NCI-H2107 (cell line): ENCODE measurements around the gene ADD1.

Source experiments
- DNase-seq: peaks from one replicate; lab custom pipeline; 2025; lab: John Stamatoyannopoulos, UW

Gene ADD1, protein sequence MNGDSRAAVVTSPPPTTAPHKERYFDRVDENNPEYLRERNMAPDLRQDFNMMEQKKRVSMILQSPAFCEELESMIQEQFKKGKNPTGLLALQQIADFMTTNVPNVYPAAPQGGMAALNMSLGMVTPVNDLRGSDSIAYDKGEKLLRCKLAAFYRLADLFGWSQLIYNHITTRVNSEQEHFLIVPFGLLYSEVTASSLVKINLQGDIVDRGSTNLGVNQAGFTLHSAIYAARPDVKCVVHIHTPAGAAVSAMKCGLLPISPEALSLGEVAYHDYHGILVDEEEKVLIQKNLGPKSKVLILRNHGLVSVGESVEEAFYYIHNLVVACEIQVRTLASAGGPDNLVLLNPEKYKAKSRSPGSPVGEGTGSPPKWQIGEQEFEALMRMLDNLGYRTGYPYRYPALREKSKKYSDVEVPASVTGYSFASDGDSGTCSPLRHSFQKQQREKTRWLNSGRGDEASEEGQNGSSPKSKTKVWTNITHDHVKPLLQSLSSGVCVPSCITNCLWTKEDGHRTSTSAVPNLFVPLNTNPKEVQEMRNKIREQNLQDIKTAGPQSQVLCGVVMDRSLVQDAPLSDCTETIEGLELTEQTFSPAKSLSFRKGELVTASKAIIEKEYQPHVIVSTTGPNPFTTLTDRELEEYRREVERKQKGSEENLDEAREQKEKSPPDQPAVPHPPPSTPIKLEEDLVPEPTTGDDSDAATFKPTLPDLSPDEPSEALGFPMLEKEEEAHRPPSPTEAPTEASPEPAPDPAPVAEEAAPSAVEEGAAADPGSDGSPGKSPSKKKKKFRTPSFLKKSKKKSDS

DNA sequence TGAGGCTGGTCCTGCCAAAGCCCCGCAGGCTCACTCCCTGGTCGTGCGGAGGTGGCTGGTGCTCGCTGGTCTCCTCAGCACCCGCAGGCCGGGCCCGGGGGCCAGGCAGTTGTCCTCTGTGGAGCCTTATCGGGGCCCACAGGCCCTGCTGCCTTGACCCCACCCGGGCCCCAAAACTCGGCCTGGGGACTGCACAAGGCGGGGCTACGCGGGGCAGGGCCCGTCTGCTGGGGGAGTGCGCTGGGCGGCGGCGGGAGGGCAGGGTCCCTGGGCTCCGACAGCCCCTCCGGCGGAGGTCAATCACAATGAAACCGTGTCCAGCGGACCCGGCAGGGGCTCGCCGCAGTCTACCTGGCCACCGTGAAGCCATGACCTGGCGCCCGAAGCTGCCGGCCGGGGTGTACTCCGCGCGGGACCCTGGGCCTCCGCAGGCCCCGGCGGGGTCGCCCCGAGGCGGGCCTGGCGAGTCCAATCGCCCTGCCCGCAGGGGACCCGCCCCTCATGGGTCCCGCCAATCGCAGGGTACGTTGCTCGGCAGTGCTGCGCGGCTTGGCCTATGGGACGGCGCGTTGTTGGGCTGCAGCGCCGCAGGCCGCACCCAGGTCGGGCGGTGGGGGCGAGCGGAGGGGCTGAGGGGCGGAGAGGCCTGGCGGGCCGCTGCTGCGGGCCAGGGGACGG, at the start of gene ADD1:
Gene ADD1 (plus strand): TSS at position 582 of the 678 bp plus-strand sequence. CDS start 32,072 bp downstream, outside the sequence.
- DNase-seq = peak; percentile 78

DNA sequence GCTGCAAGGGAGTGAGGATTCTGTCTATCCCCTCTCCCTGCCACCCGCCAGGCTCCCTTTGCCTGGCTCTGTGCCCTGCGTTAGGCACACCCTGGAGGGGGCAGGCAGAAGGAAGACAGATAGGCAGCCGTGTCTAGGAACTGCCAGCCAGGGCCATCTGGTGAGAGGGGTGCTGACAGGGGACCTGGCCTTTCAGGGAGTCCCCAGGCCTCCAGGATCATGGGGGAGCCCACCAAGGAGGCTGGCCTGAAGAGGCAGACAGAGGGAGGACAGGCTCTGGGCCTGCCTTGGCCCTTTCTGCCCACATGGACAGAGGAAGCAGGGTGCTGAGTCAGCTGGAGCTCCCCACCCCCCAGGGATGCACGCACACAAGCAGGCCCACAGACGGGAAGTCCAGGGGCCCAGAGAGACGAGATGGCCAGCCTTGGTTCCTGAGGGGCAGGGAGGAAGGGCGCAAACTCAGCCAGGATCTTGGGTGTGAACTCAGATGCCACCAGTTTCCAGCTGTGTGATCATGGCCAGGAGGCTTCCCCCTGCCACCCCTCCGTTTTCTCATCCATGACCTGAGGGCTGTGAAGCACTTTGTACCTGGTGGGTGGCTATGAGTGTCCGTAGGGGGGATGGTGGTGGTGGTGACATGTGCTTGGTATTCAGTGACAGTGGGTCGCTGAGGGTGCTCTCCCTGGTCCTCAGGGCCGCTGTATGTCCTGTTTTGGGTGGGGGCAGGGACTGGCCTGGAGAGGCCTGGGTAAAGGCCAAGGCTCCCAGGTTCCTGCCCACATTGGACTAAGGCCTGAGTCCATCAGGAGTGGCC, 49.0 kb upstream of the ADD1 start:
- no peak for DNase-seq

DNA sequence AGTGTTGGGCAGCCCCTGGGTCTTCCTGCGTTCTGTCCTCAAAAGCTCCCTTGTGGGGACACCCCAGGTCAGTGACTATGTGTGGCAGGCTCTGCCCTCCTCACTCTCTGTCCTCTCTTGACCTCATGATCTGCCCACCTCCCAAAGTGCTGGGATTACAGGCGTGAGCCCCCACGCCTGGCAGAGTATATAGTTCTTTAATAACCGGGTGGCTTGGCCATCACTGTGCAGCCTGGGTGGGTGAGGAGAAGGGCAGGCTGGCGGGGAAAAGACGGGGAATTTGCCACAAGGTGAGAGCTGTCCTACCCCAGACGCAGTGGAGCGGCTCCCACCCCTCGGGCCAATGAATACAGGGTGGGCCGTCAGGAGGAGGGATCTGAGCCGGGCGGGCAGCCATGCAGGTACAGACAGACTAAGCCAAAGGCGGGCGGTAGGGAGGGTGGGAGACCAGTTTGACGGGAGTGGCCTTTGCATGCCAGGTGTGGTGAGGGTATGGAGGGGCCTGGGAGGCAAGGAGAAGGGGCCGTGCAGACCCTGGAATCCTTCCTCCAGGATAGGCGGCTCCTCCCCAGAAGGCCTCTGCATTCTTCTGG, 48.2 kb upstream of the ADD1 start:
- DNase-seq = no peak

DNA sequence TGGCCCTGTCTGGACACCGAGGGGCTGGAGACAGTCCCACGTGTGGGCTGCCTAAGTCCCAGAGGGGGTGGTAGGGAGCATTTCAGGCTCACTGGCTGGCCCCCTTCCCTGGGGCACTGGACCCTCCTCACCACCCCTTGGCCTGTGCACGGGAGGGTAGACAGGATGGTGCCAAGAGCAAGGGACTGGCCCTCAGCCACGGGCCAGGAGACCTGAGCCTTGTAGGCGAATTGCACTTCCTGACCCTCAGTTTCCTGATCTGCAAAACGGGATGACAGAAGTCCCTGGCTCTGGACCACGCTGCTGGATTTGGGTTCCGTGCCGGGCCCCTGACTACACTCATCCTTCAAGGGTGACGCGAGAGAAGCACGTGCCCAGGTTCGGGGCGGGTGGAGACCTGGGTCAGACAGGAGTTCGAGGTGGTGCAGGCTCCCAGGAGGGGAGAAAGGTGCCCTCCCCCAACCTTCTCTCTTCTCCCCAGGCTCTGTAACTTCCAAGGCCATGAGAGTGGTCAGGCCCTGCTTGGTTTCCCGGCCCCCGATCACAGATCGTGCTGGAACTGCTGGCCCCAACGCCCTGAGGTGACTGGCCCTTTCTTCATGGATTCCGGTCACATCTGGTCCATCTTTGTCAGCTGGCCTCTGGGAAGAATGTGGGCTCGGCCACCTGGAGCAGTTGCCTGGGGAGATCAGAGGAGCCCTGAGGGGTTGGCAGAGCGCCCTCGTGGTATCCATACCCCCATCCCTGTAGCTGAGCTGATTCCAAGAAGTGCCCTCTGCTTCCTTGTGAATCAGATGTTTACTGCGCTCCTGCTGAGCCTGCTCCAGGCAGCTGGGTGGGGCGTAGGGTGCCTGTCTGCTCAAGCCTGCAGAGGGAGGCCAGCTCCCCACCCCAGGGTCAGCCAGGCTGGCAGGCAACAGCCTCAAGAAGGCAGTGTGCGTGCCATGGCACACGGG, 47.5 kb upstream of the ADD1 start:
- DNase-seq = no peak

DNA sequence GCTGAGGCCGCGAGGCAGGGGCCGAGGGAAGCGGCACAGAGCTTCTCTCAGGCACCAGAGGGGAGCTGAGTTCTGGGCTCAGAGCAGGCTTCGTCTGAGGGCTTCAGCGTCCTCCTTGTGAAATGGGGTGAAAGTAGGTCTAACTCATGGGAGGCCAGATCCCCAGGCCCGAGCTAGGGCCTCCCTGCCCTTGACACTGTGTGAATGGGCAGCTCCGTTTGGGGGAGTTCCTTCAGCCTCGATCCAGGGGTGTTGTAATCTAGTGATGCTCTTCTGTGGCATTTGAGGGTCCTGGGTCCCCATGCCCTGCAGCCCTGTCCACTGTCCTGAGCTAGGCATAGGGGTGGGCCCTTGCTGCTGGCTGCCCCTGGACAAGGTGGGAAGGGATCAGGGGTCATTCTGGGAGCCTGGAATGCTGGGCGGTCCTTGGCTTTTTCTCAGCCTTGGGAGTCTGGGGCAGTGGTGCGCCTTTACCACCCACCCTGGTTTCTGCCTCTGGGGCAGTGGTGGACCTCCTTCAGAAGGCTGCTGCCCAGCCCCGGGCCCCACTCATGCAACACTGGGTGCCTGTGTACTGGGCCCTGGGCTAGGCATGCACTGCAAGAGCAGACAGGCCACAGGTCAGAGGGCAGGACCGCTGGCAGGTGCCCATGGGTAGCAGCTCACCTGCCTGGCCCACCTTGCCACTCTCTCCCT, 46.6 kb upstream of the ADD1 start:
- no peak for DNase-seq

DNA sequence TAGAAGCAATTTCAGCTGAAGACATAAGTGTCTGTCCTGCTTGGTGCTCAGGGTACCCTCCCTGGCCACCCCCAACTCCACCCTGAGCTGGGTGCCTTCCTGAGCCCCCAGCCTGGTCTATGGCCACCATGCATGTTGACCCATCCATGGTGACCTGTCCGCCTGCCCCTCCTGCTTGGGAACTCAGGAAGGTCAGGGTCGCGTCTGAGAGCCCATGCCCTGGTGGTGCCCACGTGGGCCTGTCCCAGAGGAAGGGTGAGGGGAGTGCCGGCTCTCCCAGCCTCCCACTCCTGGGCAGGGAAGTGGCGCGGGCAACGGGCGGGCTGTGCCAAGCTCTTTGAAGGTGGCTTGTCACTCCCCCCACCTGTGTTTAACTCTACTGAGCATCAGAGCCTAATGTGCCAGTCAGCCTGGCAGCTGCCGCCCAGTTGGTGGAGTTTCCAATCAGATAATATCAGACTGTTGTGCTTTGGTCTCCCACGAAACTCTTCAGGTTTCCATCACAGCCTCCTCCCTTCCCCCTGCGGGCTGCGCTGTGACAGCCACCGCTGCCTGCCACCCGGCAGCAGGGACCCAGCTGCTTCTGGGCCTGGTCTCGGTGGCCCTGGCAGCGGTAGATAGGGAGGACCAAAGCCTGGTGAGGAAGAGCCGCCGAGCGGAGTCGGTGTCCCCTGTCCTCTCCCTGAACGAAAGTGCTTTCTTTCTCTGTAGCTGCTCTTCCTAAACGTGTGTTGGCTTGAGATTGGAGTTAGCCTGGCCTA, 45.9 kb upstream of the ADD1 start:
- no peak for DNase-seq

DNA sequence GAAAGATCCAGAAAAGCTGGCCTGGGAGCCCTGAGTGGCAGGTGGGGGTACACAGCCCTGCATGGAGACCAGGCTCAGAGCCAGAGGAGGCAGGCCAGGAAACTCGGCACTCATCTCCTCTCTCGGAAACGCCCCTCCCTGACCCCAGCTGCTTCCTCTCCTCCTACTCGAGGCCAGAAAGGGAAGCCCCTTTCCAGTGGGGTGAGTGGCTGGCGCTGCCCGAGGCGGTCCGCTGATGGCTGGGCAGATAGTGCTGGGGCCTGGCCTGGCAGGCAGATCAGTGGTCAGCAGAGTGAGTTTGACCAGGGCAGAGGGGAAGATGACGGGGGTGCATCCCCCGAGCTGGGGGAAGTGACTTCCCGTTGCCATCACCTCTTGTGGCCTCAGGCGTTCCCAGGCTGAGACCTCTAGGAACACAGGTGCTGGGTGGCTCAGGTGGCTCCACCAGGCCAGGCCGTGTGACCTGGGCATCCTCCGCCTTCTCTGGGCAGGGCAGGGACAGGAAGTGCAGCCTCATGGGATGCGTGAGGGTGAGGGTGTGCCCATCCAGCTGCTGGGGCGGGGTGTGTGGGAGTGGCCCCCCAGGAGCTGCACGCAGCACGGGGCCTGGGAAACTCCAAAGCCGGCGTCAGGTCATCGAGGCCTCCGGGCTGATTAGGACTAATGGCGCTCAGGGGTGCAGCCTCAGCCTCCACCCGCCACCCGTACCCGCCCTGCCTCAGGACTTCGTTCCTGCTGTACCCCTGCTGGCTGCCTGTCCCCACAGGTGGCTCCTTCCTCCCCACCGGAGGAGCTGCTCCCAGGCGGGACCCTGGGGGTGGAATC, 45.0 kb upstream of the ADD1 start:
- no peak for DNase-seq

DNA sequence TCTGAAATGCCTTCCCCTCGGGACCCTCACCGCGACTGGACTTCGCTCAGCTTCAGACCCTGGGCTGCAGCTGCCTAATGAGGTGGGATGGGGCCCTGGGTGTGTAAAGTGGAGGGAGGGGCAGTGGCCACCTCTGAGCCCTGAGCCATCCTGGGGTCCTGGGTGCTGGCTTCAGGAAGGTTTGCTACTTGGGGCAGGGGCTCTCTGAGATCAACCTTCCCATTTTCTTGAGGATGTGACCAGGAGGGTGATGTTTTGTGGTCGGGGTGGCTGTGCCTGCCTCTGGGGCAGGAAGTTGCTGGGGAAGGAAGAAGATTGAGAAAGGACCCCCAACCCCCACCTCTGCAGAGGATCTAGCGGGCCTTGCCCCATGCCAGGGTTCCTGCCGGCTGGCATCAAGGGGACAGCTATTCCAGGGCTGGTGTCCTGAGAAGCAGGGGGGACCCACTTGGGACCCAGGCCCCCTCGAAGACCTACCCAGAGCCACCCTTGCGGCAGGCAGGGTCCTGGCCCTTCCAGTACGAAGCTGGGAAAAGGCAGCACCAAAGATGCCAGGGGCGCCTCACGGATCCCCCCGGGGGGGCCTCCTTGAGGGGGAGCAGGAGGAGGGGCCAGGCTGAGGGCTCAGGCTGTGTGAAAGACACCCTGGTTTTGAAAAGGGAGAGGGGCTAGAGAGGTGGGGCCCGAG, 44.3 kb upstream of the ADD1 start:
- DNase-seq = no peak

DNA sequence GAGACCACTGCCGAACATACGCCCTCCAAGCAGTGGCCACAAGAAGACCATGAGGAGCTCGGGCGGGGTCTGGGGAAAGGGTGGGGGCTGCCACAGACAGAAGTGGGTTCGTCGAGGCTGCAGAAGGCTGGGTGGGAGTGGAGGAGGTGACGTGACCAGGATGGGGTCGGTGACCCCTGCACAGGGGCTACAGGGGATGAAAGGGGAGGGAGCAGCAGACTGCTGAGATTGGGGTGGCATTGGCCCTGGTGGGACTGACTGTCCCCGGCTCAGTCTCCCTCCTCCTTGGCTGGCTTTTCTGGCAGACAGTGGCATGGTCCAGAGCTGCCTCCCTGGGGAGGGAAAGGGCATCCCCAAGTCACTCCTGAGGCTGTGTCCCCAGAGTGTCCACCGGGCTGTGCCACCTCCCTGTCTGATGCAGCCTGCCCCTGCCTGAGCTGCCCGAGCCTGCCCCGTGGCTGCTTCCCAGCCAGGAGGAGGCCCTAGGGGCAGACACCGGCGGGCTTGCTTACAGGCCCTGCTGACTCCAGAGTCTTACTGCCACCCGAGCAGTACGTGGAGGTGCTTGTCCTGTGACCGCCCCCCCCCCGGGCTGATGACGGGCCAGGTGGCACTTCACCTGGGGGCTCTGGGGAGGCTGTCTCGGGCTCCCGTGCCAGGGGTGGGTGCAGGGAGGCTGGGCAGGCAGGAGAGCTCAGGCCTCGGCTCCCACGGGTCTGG, 43.5 kb upstream of the ADD1 start:
- no peak for DNase-seq

DNA sequence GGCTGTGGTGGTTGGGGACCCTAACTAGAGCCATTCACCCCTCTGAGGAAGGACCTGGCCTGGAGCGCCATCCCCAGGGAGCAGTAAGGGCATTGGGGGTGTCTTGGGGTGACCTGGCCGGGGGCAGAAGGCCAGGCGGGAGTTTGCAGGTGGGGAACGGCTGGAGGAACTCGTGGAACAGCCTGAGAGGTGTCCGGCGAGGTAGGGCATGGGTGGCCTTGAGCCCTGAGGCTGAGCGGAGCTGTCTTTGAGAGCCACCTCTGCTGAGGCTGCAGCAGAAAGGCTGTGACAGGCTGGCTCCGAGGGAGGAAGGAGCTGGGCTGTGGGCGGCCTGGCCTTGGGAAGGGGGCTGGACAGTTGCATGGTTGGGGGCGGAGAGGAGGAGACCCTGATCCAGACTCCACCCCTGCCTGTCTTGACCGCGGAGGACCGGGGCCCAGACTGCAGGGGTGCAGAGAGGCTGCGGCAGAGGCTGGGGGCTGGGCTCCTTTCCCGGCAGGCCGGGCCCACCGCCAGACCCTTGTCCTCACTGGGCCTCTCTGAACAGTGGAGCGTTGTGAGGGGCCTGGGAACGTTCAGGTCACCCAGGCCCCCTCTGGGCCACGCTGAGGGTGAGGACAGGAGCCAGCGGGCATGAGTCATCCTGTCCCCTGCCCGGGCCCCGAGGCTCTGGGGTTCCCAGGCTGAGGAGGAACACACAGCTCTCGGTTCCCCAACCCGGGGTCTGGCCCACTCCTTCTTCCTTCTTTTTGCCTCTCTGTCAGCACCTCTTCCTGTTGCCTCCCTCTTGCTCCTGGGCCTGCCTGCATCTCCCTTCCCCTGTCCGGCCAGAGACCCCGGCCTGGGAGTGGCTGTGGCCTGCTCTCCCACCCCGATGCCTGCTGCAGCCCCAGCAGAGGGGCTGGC, 42.7 kb upstream of the ADD1 start:
- no peak for DNase-seq

DNA sequence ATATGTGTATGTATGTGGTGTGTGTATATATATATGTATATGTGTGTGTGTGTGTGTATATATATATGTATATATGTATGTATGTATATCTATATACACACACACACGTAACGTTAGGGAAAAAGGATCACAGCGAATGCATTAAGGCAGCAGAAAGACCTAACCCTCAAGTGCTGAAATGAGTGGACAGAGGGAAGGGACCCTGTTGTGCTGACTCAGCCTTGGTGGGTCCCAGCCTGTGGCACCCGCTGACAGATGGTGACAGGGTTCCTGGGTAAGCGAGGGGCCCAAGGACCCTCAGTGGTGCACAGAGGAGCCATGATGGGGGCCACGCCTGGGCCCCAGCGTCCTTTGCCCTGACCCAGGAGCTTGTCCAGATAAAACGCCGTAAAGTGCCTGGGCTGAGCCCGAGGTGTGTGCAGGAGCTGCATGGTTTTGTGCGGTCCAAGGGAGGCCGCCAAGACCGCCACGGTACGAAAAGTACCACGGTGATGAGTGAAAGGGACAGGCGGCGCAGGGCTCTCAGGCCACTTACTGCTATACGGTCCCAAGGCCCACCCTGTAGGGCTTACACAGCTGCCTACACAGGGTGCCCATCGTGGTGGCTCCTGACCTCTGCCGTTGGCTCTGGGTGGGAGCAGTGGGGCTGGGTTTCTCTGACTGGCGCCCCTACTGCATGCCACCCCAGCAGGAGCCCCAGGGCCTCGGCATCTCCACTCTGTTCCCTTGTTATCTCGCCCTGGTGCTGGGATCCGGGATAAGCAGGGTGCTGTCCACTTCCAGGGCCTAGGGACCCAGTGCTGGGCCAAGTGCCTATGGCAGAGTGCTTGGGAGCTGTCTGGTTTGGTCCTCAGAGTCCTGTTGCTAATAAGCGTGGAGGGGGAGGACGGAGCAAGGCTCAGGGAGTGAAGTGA, 40.8 kb upstream of the ADD1 start:
- no peak for DNase-seq

DNA sequence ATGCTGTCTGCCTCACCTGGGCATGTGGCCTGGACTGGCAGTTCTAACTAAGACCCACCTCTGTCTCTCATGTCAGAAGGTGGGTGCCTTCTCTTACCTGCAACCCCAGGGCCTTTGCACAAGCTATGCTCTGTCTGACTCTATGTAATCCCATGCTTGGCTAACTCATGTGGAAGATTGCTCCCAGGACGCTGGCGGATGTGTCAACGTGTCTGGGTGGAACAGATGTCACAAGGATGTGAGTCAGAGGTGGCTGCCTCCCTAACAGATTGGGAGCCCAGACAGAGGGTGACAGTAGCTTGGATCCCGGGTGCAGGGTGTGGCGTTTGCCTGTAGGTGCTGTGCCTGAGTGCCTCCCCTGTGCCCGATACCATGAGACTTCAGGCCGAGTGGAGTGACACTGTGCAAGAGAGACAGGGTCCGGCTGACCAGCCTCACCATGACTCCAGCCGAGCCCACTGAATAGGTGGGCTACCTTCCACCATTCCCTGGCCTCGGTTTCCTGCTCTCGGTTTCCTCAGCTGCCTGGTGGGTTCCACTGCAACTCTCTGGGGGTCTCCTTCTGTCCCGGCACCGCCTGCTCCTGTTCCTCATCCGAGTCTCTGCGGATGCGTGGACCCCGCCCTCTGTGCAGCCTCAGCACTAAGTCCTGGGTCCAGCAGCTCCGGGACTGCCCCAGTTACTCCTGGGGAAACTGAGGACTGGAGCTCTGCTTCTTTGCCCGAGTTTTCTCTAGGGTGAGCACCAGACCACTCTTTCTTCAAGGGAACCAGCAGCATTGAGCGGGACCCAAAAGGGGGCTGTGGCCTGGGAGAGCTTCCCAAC, 39.8 kb upstream of the ADD1 start:
- DNase-seq = no peak

DNA sequence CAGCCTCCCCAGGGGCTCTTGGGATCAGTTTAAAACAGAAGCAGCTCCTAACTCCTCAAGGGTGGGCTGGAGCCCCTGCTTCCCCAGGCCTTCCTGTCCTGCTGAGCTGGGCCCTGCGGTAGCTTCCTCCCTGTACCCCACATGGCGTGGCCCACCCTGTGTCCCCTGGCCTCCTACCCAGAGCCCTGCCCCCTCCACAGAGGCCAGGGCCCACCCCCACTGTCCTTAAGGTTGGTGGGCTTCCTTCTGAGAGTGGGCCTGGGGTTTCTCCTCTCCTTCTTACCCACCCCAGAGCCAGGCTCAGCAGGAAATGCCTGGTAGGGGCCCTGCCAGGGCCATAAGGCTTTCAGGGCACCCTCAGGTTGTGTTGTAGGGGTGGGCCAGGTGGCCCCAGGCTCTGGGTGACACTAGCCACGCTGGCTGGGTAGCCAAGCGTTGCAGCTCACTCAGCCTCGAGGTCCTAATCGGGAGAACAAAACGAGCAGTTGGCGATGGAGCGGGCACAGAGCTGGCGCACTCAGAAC, 39.1 kb upstream of the ADD1 start:
- DNase-seq = no peak
